SH-SY5Y (cell line): Measurements from ENCODE around the gene PAX5.

Experiments used
- GATA2 ChIP-seq: IDR thresholded peaks from 2 replicates; pipeline ENCODE4 v1.6.1; 2011; ENCODE audit warnings: mild to moderate bottlenecking, low read depth, low read length
- GATA3 ChIP-seq: IDR thresholded peaks from 2 replicates; pipeline ENCODE4 v1.6.1; 2011; ENCODE audit warnings: low read depth, mild to moderate bottlenecking, low read length, moderate library complexity

PAX5 gene

GRCh38 chr9:36831381-36832161, 202.5 kb downstream of the PAX5 start:
- TF ChIP-seq GATA3 (no peak), GATA2 (no peak)

- TF ChIP-seq GATA3 (no peak), GATA2 (no peak)
These were observed 205.5 kb downstream of the PAX5 start for GRCh38 chr9:36828611-36829013.

- no peak for TF ChIP-seq GATA2
These were observed 206.5 kb downstream of the PAX5 start for GRCh38 chr9:36827593-36827992.

GRCh38 chr9:36826581-36826980, 207.5 kb downstream of the PAX5 start:
- no peak for TF ChIP-seq GATA2
- no peak for TF ChIP-seq GATA3

- no peak for TF ChIP-seq GATA2
- TF ChIP-seq GATA3 = no peak
These were observed 208.9 kb downstream of the PAX5 start for GRCh38 chr9:36825179-36825578.

GRCh38 chr9:36823934-36824333, 210.1 kb downstream of the PAX5 start:
- no peak for TF ChIP-seq GATA2
- no peak for TF ChIP-seq GATA3

- TF ChIP-seq GATA3 = no peak
- TF ChIP-seq GATA2 = no peak
These were observed 210.6 kb downstream of the PAX5 start for GRCh38 chr9:36823466-36823865.

- TF ChIP-seq GATA2 (no peak), GATA3 (no peak)
These were observed 211.9 kb downstream of the PAX5 start for GRCh38 chr9:36822201-36822600.

GRCh38 chr9:36820392-36820861, 213.6 kb downstream of the PAX5 start:
- TF ChIP-seq GATA2 (no peak), GATA3 (no peak)

GRCh38 chr9:36818965-36819870, 214.8 kb downstream of the PAX5 start:
- TF ChIP-seq GATA2 (no peak), GATA3 (no peak)

- TF ChIP-seq GATA3 = no peak
These were observed 215.7 kb downstream of the PAX5 start for GRCh38 chr9:36818242-36818938.

GRCh38 chr9:36817160-36817834, 216.8 kb downstream of the PAX5 start:
- TF ChIP-seq GATA3 = no peak

- TF ChIP-seq GATA2 (no peak), GATA3 (no peak)
These were observed 217.7 kb downstream of the PAX5 start for GRCh38 chr9:36816371-36816770.
